IPS-NIHi11 (cell line): ENCODE data around the gene NEK10.
A peak's percentile ranks its signal among the peaks of the same experiment; 100 is the strongest.

Experiments
- DNase-seq: peaks from one replicate; pipeline ENCODE4 v3.0.0; 2012; ENCODE audit warnings: mixed read lengths, low spot score

Gene NEK10

DNA sequence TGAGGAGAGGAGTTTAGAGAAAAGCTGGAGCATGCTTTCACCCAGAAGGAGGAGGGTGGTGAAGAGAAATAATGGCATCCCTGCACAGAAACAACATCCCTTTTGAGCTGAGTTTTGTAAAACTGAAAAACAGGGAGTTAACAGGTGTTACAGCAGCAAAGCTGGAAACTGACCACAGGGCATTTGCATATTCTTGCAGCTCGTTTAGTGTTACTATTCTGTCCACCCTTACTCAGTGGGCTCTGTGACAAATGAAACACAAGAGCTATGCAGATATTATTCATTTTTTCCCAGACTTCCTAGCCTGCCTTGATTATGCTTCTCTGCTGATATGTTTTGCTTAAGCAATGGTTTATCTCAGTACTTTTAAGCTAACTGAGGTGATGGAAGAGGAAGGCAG, 272.0 kb downstream of the NEK10 start:
- no peak for DNase-seq

DNA sequence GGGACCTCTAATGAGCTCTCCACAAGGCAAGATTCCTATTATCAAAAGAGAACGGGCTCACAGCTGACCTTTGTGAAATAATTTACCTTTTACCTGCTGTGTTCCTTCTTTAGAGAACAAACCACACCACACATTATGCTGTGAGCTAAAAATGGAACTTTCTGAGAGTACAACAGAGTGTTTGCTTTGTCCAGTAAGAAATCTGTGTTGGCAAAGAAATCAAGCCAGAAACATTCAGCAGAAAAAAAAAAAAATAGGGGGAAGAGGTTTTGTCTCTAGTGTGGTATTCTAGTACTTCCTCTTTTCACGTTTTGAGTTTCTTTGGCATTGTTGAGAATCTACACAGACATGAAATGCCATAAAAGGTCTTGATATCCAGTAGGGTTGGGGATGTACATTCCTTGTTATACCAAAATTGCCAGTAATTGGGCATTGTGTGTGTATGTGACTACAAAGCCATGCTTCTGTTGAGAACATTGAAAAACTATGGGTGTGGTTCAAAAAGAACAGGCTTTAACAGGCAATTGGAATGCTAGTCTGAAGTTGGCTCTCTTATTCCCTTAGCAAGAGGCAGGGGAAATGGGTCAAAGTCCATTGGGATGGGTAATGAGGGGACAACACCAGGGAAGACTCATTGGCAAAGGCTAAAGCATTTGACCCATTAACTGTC, 273.5 kb downstream of the NEK10 start:
- DNase-seq, result no peak

DNA sequence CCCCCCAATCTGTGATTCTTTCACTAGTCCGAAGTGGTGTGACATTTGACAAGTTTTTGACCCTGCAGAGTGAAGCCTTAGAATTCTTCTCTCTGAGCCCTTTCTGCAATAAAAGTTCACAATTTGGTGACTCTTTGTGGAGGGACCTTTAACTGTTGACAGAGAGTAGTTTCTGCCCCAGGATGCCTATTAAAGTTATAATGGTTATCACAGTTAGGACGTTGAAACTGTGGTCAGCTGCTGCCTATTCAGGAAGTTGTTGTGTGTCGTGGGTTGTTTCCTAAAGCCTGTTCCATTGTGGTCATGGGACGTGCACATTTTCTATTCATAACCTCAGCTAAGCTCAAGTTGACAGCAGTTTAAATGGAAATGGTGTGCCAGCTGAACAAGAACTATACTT, 274.5 kb downstream of the NEK10 start:
- no peak for DNase-seq

DNA sequence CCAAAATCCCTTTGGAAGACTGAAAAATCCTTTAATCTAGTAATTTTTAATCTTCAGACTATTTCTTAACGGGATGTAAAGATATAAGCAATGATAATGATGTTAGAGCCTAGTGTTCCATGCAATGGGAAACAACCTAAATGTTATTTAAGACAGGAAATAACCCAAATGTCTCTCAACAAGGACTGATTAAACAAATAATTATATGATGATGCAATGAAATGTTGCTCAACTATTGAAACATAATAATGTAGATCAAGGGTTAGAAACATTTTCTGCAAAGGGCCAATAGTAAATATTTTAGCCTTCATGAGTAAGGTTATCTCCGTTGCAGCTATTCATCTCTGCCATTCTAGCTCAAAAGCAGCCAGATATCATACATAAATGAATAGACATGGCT, 275.4 kb downstream of the NEK10 start:
- no peak for DNase-seq

DNA sequence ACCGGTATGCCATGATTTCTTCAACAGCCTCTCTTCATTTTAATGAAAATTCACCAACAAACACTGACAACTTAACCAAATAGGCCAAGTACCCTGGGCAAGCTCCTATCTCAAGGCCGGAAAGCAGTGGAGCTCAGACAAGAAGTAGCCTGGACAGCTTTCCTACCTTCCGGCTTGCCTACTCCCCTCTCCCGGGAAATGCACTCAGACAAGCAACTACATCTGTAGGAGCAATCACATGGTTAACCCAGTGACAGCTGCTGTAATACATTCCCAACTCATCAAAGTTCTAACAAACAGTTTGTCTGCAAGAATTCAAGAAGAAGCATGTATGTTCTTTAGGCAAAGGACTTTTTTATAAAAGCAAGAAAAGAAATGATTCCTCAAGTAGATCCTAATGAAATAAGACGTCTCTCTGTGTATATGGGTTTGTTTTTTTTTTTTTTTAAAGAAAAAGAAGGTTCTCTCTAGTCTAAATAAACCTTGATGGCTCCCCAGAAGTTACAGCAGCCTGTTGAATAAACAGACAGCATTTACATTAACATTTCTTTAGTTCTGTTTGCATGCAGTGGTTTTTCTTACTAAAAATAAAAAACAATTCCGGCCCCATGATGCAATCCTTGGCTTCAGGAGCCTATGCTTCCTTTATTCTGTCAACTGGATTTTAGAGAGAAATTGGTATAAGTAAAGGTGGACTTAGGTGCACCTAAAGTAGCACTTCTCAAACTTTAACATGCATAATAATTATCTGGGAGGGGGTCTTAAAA, 278.7 kb downstream of the NEK10 start:
- no peak for DNase-seq

DNA sequence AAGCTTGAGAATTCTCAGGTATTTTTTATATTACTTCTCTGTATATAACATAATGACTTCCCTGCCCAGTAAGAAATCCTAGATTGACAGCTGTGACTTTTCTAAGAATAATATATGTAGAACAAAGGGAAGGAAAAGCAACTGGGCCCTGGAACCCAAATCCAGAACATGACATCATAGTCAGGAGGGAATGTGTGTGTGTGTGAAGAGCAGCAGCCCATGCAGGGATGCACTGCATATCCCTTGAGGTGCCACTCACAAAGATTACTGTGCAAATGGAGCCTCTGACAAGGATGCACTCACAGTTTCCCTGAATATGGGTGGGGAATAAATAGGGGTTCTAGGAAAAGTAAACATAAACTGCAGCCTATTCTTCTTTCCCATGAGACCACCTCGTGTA, 279.5 kb downstream of the NEK10 start:
- no peak for DNase-seq

DNA sequence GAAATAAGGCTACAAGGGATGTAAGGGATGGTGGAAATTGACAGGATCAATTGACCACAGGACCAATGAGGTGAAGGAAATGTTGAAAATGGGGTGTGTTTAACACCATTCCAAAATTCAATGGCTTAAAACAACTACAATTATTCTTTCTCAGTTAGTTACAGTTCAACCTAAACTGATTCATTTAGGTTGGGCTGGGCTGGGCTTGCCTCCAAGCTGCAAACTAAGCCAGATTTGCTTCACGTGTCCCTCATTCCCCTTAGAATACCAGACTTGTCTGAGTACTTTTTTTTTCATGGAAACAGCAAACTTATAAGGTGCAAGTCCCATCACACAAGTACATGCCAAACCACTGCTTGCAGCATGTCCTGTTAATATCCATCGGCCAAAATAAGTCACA, 280.1 kb downstream of the NEK10 start:
- DNase-seq, result no peak

DNA sequence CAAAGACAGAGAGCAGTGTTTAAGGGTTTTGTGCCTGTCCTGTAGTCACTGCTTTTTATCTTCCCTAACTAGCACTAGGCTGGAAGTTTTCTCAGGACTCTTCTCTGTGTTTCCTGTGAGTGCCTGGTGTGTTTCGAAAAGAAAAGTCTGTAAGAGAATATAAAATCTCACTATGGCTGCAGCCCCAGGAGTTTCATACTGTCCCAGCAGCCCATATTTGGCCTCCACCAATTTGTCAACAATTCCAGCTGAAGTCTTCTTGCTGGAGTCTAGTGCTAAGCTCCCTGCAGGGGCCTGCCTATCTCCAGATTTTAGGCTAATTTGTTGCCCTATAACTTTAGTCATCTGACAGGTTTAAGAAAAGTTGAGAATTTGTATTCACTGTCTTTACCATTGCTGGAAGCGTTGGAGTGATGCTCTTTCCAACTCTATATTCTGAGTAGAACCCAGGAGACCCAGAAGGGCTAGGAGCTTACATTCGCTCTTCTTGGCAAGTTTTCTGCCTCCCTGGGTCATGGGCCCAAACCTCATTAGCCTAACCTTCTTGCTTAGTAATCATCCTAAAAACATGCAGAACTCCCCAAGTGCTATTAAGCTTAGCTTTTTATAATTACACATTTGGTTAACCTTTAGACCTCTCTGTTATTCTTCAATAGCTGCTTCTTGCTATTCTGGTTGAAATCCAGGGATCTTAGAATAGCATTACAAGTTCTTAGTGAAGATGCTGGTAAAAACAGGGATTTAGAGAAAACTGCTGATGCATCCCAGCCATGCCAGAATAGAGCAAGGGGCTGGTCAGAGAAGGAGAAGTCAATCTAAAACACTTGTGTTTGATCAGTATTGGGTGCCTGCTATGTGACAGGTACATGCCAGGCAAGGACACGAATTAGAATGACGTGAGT, 283.1 kb downstream of the NEK10 start:
- no peak for DNase-seq

DNA sequence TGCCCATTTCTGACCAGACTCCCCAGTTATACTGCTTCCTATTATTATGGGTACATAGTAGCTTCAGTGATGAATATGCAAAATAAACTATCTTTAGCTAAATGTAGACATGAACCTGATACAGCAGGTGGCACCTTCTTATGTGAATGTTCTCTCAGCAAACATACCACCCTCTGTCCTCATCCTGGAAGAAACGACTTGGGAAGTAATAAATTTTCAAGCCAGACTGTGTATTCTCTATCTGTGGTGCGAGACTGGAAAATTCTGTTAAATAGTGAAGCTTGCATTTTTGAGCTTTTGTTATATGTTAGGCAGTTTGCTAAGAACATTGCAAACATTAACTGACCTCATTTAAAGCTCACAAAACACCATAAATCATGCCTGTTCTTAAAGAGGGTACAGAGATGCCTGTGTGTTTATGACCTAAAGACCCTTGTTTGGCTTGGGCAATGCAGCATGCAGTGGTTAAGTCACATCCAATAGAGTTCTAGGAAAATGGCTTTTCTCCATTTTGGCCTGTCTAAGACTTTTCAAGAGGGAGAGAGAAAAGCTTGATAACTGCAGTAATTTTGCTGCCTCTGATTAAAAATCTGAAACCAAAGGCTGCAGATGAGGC, 287.1 kb downstream of the NEK10 start:
- DNase-seq, result no peak

DNA sequence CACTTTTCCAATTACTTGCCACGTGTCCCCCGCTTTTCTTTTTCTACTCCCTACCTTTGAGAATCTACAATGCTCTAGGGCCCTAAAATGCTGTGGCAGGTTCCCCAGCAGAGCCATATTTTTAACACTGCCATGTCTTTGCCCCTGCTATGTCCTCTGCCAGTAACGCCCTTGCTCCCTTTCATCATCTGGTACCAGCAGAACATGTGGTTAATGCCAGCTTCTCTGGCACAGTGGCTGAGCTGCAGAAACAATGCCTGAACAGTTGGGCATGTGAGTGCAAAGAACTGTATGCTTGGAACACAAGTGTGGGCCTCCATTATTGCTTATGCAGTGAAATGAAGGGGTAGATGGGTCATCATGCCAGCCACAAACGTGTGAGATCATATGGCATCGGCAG, 287.6 kb downstream of the NEK10 start:
- DNase-seq, result no peak

DNA sequence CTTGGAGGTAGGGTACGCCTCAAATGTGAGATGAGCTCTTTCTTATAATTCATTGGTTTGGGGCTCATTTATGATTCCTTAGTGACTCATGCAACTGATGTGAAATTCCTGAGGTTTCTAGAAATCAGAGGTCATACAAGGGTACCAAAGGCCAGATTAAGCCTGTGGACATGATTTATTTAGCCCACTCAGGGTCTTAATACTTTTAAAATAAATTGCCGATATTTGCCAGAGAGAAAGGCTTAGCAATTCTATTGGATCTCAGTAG, 289.0 kb downstream of the NEK10 start:
- no peak for DNase-seq

DNA sequence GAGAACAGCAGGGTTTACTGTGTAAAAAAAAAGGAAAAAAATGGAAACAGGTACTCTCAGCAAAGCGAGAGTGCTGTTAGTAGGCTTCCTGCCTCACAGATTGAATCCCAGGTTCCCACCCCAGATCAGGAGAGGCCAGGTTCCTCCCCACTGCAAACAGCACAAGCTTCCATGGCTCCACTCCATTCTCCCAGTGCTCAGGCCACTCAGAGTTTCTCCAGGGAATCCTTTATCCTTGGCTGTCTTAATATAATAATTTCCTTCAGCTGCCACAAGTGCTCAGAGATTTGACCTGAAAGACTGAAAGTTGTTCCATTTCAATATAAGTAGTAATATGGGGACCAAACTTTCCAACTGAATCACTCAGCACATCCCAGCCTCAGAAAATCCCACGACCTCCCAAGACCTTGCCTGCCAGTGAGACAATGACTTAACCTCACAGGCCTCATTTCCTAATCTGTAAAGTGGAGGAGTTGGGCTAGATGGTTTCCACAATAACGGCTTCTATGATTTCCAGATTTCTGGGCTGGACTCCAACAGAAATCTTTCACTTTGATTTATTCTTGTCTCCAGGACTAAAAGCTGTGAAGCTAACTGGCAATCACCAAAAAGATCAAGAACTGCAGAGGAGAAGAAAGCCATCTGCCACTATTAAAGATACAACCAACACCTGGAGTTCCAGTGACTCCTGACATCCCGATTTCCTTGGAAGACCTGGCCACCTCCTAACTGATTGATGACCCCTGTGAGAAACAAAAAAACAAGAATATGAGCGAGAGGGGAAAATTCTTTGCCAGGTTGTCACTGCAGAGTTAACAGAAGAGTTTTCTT, 289.5 kb downstream of the NEK10 start:
- no peak for DNase-seq

DNA sequence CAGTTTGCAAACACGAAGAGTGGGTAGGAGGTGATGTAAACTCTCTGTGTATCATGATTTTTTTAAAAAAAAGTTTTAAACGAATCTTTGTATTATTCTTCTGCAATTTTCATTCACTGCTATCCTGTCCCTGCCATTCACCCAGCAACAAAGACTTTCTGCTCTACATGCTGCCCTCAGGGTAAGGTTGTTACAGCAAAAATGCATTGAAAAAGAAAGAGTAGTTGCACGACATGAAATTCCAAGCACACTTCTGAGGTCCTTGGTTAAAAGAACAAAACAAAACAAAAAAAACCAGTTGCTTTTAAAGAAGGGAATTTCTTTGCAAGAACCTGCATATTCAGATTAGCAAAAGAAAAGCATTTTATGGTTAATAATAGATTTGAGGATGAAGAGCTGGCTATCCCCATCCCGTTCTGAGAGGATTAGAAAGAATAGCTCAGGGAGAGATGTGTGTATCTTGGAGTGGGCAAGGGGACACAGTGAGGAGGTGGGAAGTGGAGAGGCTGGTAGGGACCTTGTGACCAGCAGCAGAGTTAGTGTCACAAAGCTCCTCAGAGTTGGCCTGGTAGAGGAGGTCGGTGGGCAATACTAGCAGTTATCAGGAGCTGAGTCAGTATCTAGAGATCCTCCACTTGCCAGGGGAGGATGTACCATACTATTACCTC, 290.8 kb downstream of the NEK10 start:
- no peak for DNase-seq

DNA sequence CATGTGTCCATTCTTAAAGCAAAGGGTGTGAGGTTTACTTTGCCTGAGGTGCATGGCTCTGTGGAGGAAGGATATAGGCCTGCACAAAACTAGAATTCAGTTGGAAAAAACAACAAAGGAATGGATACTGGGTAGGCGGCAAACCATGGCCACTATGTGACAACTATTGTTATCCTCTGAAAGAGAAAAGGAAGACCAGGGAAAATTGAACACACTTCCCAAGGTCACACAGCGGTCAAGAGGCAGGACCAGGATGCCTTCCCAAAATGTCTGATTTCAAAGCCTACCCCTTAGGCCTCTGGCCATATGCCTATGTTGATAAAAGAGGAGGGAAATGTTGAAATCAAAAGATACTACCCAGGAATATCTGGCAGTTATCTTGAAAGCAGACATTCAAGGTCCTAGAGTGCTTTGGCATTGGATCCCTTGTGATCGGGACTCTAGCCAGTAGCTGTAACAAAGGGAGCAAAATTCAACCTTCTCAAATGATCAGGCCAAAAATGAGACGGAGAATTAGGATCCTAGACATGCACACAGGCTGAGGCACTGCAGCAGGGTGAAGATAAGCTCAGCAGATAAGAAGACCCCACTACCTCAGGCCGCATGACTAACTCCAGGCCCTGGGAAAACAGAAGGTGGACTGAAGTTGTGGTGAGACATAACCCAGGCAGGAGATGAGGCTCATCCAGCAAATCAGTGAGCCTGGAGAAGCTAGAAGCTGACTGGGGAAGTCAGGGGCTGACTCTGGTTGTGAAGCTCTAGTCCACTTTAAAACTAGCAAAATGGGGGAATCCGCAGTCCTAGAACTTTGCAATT, 292.2 kb downstream of the NEK10 start:
- no peak for DNase-seq

DNA sequence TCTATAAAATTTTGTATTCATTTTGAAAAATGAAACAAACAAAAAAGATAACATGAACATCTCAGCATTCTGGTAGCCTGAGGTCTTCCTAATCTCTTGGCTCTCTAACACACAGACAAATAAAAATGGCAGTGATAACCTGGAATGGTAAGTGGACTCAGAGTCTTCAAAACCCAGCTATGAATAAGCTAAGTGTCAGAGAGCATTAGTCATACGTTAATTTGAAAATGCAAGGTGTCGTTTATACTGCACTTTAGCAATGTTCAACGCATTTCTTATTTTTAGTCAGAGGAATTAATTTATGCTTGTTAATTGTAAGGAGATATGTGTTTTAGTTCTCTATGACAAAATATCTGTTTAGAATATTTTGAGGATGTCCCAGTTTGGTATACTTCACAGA, 294.3 kb downstream of the NEK10 start:
- no peak for DNase-seq

DNA sequence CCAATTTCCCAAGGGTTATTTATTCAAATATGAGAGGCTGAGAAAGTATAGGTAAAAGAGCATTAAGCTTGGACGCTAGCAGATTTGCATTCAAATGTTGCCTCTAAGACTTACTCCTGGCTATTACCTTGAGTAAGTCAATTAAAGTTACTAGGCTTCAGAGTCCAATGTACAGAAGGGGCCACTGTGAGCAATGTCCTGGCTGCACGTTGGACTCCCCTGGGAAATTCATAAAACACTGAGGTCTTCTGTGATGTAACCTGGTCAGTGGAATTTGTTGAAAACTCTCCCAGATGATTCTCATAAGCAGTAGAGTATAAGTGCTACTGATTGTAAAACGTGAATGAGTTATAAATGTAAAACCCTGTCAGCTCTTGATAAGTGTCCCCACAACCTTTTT, 295.3 kb downstream of the NEK10 start:
- no peak for DNase-seq

DNA sequence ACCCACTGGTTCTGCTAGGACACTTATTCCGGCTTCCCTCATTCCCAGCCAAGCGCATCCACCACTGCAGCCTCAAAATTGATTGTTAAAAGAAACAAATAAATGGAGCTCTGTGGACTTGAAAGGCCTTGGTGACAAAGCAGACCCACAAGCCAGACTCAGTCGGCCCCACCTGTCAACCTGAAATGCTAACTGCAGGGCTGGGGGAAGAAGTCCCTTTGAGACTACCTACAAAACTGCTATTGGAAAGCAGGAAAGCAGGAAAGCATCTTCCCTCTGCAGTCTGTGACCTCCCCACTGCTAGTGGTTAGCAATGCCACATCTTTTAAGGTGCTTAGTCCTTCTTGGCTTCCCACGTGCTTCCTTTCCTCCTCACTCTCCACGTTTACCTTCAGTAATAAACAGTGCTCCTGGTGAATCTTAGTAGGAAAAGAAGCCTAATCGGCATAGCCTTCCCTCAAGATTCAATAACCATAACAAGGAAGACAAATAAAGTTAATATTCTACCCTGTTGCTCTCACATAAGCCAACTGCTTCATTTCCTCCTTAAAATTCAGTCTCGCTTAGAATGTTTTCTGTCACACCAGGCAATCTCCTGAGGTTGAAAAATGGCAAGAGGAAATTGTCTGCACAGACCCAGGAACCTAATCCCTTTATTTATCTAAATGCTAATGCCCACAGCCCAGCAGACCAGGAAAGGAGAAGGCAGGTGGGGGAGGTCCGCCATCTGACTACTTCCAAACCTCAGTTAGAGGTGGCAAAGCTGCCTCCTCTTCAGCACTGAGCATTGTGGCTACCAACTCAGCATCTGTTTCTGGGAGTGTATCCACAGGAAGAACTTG, 296.2 kb downstream of the NEK10 start:
- DNase-seq, result peak; percentile 30

DNA sequence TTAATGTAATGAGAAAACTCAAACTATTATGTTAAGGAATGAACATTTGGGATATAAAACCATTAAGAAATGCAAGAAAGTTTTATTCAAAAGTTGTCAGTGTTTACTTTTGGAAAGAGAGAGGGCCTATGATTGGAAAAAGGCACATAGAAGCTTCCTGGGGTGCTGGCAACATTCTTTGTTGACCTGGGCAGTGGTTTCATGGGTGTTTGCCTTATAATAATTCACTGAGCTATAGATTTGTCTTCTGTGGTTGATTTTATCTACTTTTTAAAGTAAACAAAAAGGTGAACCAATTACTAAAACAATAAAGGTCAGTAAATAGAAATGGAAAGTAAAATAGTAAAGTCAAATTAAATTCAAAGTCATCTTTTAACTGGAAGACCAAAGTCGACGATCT, 308.8 kb downstream of the NEK10 start:
- no peak for DNase-seq
